Measurements from ENCODE around the gene PHKB.

- TF ChIP-seq, protein P1, sequence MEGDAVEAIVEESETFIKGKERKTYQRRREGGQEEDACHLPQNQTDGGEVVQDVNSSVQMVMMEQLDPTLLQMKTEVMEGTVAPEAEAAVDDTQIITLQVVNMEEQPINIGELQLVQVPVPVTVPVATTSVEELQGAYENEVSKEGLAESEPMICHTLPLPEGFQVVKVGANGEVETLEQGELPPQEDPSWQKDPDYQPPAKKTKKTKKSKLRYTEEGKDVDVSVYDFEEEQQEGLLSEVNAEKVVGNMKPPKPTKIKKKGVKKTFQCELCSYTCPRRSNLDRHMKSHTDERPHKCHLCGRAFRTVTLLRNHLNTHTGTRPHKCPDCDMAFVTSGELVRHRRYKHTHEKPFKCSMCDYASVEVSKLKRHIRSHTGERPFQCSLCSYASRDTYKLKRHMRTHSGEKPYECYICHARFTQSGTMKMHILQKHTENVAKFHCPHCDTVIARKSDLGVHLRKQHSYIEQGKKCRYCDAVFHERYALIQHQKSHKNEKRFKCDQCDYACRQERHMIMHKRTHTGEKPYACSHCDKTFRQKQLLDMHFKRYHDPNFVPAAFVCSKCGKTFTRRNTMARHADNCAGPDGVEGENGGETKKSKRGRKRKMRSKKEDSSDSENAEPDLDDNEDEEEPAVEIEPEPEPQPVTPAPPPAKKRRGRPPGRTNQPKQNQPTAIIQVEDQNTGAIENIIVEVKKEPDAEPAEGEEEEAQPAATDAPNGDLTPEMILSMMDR (IDR thresholded peaks at IDR 0.05) = no peak
- TF ChIP-seq POLR2A (IDR thresholded peaks at IDR 0.05) = no peak
Observed at GRCh38 chr16:47506800-47507199, 45.7 kb downstream of the PHKB start.

Data from lower leg skin (tissue), 3 donors.